Loucy (cell line): ENCODE data around the gene PJA2.

Experiments
- H2AFZ ChIP-seq: fragments of 200-600 bp; sonication (generic); 2 replicates; pipeline ENCODE4 v1.6.0; 2016; ENCODE audit warnings: antibody characterized with exemption, mild to moderate bottlenecking, low read length, moderate library complexity
- H3F3A ChIP-seq: fragments of 200-600 bp; 2 replicates; pipeline ENCODE4 v1.6.0; 2016; ENCODE audit warnings: antibody characterized with exemption, low read depth, mild to moderate bottlenecking
- H3K27me3 ChIP-seq: fragments of 200-600 bp; sonication (generic); 2 replicates; pipeline ENCODE4 v1.6.1; 2014; ENCODE audit warnings: low read length, mild to moderate bottlenecking; ENCODE audit not compliant: insufficient read depth, poor library complexity, severe bottlenecking
- H3K36me3 ChIP-seq: fragments of 200-600 bp; sonication (generic); 2 replicates; pipeline ENCODE4 v1.6.1; 2016; ENCODE audit warnings: low read length; ENCODE audit not compliant: insufficient read depth
- H3K4me1 ChIP-seq: fragments of 200-600 bp; sonication (generic); 2 replicates; pipeline ENCODE4 v1.5.1; 2014; ENCODE audit warnings: low read length, mild to moderate bottlenecking; ENCODE audit not compliant: insufficient read depth, poor library complexity, severe bottlenecking
- H3K4me2 ChIP-seq: fragments of 200-600 bp; sonication (generic); 2 replicates; pipeline ENCODE4 v1.6.0; 2014; ENCODE audit warnings: antibody characterized with exemption, low read length, low read depth, mild to moderate bottlenecking; ENCODE audit not compliant: poor library complexity, severe bottlenecking
- H3K4me3 ChIP-seq: fragments of 200-600 bp; sonication (generic); 2 replicates; pipeline ENCODE4 v1.5.1; 2014; ENCODE audit warnings: low read length, mild to moderate bottlenecking, mixed read lengths; ENCODE audit not compliant: poor library complexity, severe bottlenecking
- H3K79me2 ChIP-seq: fragments of 200-600 bp; sonication (generic); 2 replicates; pipeline ENCODE4 v1.6.1; 2014; ENCODE audit warnings: low read length; ENCODE audit not compliant: insufficient read depth
- H3K9ac ChIP-seq: fragments of 200-600 bp; sonication (generic); 2 replicates; pipeline ENCODE4 v1.6.0; 2014; ENCODE audit warnings: mild to moderate bottlenecking, low read depth, low read length, moderate library complexity; ENCODE audit not compliant: poor library complexity, severe bottlenecking
- H3K9me2 ChIP-seq: fragments of 200-600 bp; sonication (generic); replicated peaks from 2 replicates; pipeline ENCODE4 v1.6.1; 2016; ENCODE audit warnings: low read depth, low read length, mixed read lengths
- H3K9me3 ChIP-seq: fragments of 200-600 bp; sonication (generic); 2 replicates; pipeline ENCODE4 v1.6.1; 2014; ENCODE audit warnings: mild to moderate bottlenecking, antibody characterized with exemption, low read length, low read depth; ENCODE audit not compliant: insufficient read depth
- H4K20me1 ChIP-seq: fragments of 200-600 bp; sonication (generic); 2 replicates; pipeline ENCODE4 v1.6.0; 2014; ENCODE audit warnings: antibody characterized with exemption, low read length, mild to moderate bottlenecking; ENCODE audit not compliant: insufficient read depth, poor library complexity, severe bottlenecking
- CTCF ChIP-seq: fragments of 200-600 bp; sonication (generic); conservative IDR thresholded peaks from 2 replicates; pipeline ENCODE4 v1.5.1; 2014; ENCODE audit warnings: mild to moderate bottlenecking, antibody characterized with exemption, low read length
- EZH2phosphoT487 ChIP-seq: fragments of 200-600 bp; IDR thresholded peaks from 2 replicates; pipeline ENCODE4 v1.6.1; 2018; ENCODE audit warnings: antibody characterized with exemption, mild to moderate bottlenecking, moderate library complexity, borderline replicate concordance

Gene PJA2

DNA sequence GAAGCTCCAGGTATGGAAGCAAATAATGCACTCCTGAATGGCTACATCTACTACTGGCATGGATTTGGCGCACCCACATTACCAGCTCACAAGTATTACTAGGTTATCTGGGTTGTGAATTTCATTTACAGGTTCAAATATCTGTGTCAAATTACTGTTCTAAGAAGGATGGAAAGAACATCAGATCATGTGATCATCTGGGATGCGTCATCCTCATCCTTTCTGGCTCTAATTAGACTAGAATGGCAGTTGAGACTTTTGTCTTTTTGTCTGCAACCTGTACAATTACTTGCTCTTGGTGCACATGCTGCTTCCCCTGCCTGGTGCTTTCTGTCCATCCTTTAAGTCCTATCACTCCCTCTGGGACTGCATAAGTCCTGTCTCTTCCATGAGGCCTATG is 64.1 kb downstream of the PJA2 start:
- H3K9me3 ChIP-seq: no peaks in the 10 kb centered on the region
- TF ChIP-seq CTCF (no peak), EZH2phosphoT487 (no peak)
- no peaks in the 10 kb centered on the region for H3K9me2 ChIP-seq
- no peak overlapping the region for H3K4me2 ChIP-seq
- no peaks in the 10 kb centered on the region for H3K79me2 ChIP-seq
- no peak overlapping the region for H2AFZ ChIP-seq
- peaks cover 3% of the 10 kb centered on the region for H4K20me1 ChIP-seq
- no peak overlapping the region for H3K4me3 ChIP-seq
- H3K4me1 ChIP-seq: no peaks in the 10 kb centered on the region
- H3K27me3 ChIP-seq: no peaks in the 10 kb centered on the region
- no peaks in the 10 kb centered on the region for H3F3A ChIP-seq
- no peak overlapping the region for H3K9ac ChIP-seq
- H3K36me3 ChIP-seq: peaks cover 48% of the 10 kb centered on the region; the same call in 1 of the 2 replicates

DNA sequence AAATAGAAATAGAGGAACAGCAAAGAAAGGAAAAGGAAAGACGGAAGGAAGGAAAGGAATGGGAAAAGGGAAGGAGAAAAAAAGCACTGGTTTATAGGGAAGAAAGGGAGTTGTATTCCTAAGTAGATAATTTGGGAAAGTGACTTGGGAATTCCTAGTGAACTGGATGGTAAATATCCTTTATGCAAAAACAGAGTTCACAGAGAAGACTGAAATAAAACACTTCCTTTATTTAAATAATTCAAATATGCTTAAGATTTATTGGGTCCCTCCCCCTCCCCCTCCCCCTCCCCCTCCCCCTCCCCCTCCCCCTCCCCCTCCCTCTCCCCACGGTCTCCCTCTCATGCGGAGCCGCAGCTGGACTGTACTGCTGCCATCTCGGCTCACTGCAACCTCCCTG is 69.4 kb downstream of the PJA2 start:
- no peak for TF ChIP-seq CTCF
- peaks cover 28% of the 10 kb centered on the region; the same call in 1 of the 2 replicates for H3K36me3 ChIP-seq

DNA sequence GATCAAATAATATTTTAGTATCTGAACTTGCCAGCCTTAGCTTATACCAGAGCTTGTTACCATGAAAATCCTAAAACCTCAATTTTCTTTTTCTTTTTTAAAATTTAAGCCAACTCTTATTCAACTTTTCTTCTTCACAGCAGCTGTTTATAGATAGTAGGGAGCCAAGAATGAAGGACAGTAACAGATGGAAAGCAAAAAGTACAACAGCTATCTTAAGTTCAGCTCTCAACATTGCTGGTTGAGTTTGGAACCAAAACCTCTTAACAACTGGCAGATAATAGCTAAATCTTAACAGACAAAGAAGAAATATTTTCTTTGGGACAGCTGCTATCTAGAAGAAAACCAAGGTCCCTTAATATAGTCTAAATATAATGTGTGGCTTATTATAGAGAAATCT is 74.7 kb downstream of the PJA2 start:
- no peaks in the 10 kb centered on the region for H3K27me3 ChIP-seq
- no peaks in the 10 kb centered on the region for H3K4me1 ChIP-seq
- TF ChIP-seq CTCF: no peak
- no peak for TF ChIP-seq EZH2phosphoT487
- no peak overlapping the region for H2AFZ ChIP-seq
- H3K4me2 ChIP-seq: no peak overlapping the region
- H4K20me1 ChIP-seq: no peaks in the 10 kb centered on the region
- H3K4me3 ChIP-seq: no peak overlapping the region
- peaks cover 24% of the 10 kb centered on the region for H3K36me3 ChIP-seq
- no peaks in the 10 kb centered on the region for H3K9me3 ChIP-seq
- no peaks in the 10 kb centered on the region for H3F3A ChIP-seq
- no peaks in the 10 kb centered on the region for H3K9me2 ChIP-seq
- H3K9ac ChIP-seq: no peak overlapping the region
- H3K79me2 ChIP-seq: no peaks in the 10 kb centered on the region

More for the DNA sequence above, 69.4 kb downstream of the PJA2 start:
- Histone ChIP-seq H3K4me3 (no peak overlapping the region), H3K9me2 (no peaks in the 10 kb centered on the region), H3K9ac (no peak overlapping the region), H3K79me2 (no peaks in the 10 kb centered on the region), H2AFZ (no peak overlapping the region), H3K27me3 (no peaks in the 10 kb centered on the region), H4K20me1 (no peaks in the 10 kb centered on the region), H3K4me1 (no peaks in the 10 kb centered on the region), H3K9me3 (no peaks in the 10 kb centered on the region), H3K4me2 (no peak overlapping the region), H3F3A (no peaks in the 10 kb centered on the region)
